GM18519 (cell line): ENCODE data around the gene TSPY10.
"Not testable (repeated sequence)": the region's sequence is repeated elsewhere in the genome, so short reads cannot be mapped to it uniquely, and the experiment has no call there.

Source experiments
- ATAC-seq: cut with Tn5 transposase; IDR thresholded peaks from one replicate; pipeline ENCODE4 v1.9.1; 2021; ENCODE audit warnings: mild to moderate bottlenecking, moderate library complexity; ENCODE audit not compliant: unreplicated experiment, low FRiP score

The TSPY10 gene, protein sequence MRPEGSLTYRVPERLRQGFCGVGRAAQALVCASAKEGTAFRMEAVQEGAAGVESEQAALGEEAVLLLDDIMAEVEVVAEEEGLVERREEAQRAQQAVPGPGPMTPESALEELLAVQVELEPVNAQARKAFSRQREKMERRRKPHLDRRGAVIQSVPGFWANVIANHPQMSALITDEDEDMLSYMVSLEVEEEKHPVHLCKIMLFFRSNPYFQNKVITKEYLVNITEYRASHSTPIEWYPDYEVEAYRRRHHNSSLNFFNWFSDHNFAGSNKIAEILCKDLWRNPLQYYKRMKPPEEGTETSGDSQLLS

DNA sequence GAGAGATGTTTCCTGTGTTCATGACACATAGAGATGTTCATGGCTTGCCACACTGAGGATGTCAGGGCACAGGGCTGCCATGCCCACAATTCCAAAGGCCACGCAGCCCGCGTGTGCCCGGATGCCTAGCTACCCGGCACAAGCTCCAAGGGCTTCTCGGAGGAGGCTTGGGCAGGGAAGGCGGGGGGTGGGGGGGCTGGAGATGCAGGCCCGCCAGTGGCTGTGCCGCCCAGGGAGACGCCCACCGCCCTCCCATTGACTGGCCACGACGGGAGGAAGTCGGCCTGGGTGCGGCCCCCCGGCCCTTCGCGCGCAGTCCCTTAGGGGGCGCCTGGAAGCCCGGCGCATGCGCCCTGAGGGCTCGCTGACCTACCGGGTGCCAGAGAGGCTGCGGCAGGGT lies at the start of gene TSPY10:
Gene TSPY10 (plus strand): TSS at position 301 of the 400 bp plus-strand sequence. CDS start 46 bp downstream, at position 347.
- ATAC-seq = not testable (repeated sequence)

DNA sequence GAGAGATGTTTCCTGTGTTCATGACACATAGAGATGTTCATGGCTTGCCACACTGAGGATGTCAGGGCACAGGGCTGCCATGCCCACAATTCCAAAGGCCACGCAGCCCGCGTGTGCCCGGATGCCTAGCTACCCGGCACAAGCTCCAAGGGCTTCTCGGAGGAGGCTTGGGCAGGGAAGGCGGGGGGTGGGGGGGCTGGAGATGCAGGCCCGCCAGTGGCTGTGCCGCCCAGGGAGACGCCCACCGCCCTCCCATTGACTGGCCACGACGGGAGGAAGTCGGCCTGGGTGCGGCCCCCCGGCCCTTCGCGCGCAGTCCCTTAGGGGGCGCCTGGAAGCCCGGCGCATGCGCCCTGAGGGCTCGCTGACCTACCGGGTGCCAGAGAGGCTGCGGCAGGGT lies 40.7 kb upstream of the TSPY10 start, which contains the start of gene TSPY9:
Gene TSPY9 (plus strand): TSS at position 301 of the 400 bp plus-strand sequence. CDS start 46 bp downstream, at position 347.
- not testable (repeated sequence) for ATAC-seq

DNA sequence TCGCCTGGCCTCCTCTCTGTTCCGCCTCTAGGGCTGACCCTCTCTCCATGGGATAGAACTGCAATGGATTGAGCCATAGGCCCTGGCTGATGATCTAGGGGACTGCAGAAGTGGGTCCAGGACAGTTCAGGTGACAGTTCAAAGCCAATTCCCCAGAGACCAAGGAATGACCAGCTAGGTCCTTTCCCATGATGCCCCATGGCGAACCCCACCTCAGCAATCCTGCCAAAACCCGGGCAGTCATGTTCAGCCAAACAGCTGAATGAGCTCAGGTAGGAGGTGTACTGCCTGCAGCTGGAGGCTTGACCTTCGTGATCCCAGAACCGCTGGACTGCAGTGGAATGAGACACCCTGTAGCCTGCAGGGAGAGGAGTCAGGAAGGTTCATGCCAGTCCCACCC lies 23.3 kb upstream of the TSPY10 start:
- ATAC-seq = not testable (repeated sequence)

DNA sequence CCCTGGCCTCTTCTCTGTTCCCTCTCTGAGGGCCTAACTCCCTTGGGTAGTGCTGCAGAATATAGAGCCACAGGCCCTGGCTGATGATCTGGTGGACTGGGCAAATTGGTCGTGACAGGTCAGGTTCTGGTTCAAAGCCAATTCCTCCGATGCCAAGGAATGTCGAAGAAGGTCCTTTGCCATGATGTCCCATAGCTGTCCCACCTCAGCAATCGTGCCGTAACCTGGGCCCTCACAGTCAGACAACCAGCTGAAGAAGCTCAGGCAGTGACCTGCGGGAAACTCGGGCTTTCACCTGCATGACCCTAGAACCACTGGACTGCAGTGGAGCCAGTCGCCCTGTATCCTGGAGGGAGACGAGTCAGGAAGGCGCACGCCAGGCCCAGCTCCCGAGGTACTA lies 11.4 kb upstream of the TSPY10 start:
- ATAC-seq = not testable (repeated sequence)
